Vagina (tissue), 2 donors: ENCODE measurements around the gene KYNU.

Source experiments
- CTCF ChIP-seq, 3 experiments: fragments of 450-650 bp in 2 of 3; fragments of 200-600 bp in 1 of 3; sonication (generic) in 1 of 3; IDR thresholded peaks; one replicate each; pipeline ENCODE4 v1.5.1; 2017 to 2019; ENCODE audit warnings: antibody characterized with exemption in 3 of 3, mild to moderate bottlenecking in 2 of 3, moderate library complexity in 2 of 3
- POLR2A ChIP-seq, 2 donors: fragments of 450-650 bp; IDR thresholded peaks; one replicate each; pipeline ENCODE4 v1.6.1; 2017; ENCODE audit warnings: antibody characterized with exemption in 2 of 2, mild to moderate bottlenecking in 2 of 2, moderate library complexity in 2 of 2
- POLR2AphosphoS5 ChIP-seq, 2 donors: sonication (generic); formaldehyde crosslinking; IDR thresholded peaks; one replicate each; pipeline ENCODE4 v1.9.0; 2017; ENCODE audit warnings: antibody characterized with exemption in 2 of 2, mild to moderate bottlenecking in 2 of 2, low read depth in 1 of 2; ENCODE audit not compliant: insufficient read depth in 1 of 2

GRCh38 chr2:142937347-142937746 lies 59.9 kb downstream of the KYNU start:
- TF ChIP-seq CTCF (IDR thresholded peaks at IDR 0.05) (no peak), POLR2AphosphoS5 (IDR thresholded peaks at IDR 0.05; ENCODE audit: insufficient read depth in 1 of 2, low read depth in 1 of 2) (no peak), POLR2A (IDR thresholded peaks at IDR 0.05) (no peak)
